Brain microvascular endothelial cell (primary cell): Measurements from ENCODE around the gene MERTK.

Experiments
- DNase-seq: peaks from one replicate; pipeline ENCODE4 v3.0.0-alpha.2; 2020
- H3K27ac ChIP-seq: fragments of 250-450 bp; sonication (Bioruptor Pico); 2 replicates; pipeline ENCODE4 v1.5.1; 2020; ENCODE audit warnings: mild to moderate bottlenecking, moderate library complexity
- H3K27me3 ChIP-seq: fragments of 250-450 bp; sonication (Bioruptor Pico); replicated peaks from 2 replicates; pipeline ENCODE4 v1.5.1; 2020; ENCODE audit warnings: mild to moderate bottlenecking
- H3K36me3 ChIP-seq: fragments of 250-450 bp; sonication (Bioruptor Pico); replicated peaks from 2 replicates; pipeline ENCODE4 v1.5.1; 2020; ENCODE audit warnings: mild to moderate bottlenecking
- H3K4me3 ChIP-seq: 2 replicates; pipeline ENCODE4 v1.5.1; 2011; ENCODE audit warnings: low read depth, mild to moderate bottlenecking, control low read depth, low read length, moderate library complexity
- CTCF ChIP-seq: IDR thresholded peaks from 2 replicates; pipeline ENCODE4 v1.5.1; 2011; ENCODE audit warnings: low read depth, mild to moderate bottlenecking, moderate library complexity, low read length, control low read depth, inconsistent platforms; ENCODE audit errors: missing control alignments
- in situ Hi-C: cut with HindIII; loops from 2 replicates; pipeline ENCODE4 v1.10.0; 2017; ENCODE audit warnings: low sequenced_read_pairs, low pct_ligation_motif_present

The MERTK gene

GRCh38 chr2:112012556-112012955 is 114.1 kb downstream of the MERTK start:
- DNase-seq: no peak
- in situ Hi-C loops: no loop called here
- TF ChIP-seq CTCF: no peak
- Histone ChIP-seq H3K36me3 (no peaks in the 10 kb centered on the region), H3K4me3 (no peak overlapping the region), H3K27me3 (no peaks in the 10 kb centered on the region), H3K27ac (no peak overlapping the region)

DNA sequence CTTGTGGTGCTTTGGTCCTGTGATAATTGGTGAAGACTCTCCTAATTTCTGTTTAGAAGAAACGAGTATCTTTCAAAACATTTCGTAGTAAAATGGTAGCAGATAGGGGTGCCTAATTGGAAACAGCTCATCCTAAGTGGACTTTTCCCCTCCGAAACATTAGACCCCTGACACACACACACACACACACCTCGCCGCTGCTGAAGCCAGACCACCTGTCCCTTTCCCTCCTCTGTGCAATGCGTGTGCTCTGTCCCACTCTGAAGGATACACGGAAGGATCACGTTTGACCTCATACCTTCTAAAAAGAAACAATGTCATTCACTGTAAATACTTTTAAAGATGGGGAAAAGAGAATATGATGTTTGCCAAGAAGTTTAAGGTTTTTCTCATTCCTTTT is 120.4 kb downstream of the MERTK start:
- Histone ChIP-seq H3K27ac (no peak overlapping the region), H3K4me3 (no peak overlapping the region), H3K27me3 (peaks cover 2% of the 10 kb centered on the region), H3K36me3 (no peaks in the 10 kb centered on the region)
- in situ Hi-C loops: no loop called here
- no peak for DNase-seq
- TF ChIP-seq CTCF: no peak

DNA sequence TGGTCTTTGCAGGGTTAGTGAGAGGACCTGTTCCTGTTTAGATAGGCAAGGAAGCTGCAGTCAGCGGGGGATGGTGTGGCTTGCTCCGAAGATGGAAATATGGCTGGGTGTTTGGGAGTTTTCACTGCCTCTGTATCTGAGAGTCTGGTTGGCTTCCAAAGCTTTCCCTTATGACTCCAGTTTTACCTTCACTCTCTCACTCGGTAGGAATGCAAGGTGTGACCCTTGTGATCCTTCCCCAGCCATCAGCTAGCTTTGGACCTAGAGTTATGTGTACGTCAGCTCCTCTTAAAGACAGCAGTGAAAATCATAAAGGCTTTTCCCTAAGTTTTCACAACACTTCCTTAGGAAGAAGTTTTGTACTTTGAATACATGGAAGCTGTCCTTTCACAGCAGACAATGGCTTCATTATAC is 121.2 kb downstream of the MERTK start:
- no peaks in the 10 kb centered on the region for H3K36me3 ChIP-seq
- in situ Hi-C loops: no loop called here
- no peak for TF ChIP-seq CTCF
- no peak for DNase-seq
- H3K27ac ChIP-seq: no peak overlapping the region
- H3K4me3 ChIP-seq: no peak overlapping the region
- H3K27me3 ChIP-seq: peaks cover 2% of the 10 kb centered on the region

- in situ Hi-C loops: no loop called here
- DNase-seq: no peak
- Histone ChIP-seq H3K4me3 (no peak overlapping the region), H3K27ac (no peak overlapping the region), H3K36me3 (no peaks in the 10 kb centered on the region), H3K27me3 (peaks cover 2% of the 10 kb centered on the region)
- peak; percentile 63 for TF ChIP-seq CTCF
Measured at GRCh38 chr2:112020561-112020960, 122.2 kb downstream of the MERTK start.

DNA sequence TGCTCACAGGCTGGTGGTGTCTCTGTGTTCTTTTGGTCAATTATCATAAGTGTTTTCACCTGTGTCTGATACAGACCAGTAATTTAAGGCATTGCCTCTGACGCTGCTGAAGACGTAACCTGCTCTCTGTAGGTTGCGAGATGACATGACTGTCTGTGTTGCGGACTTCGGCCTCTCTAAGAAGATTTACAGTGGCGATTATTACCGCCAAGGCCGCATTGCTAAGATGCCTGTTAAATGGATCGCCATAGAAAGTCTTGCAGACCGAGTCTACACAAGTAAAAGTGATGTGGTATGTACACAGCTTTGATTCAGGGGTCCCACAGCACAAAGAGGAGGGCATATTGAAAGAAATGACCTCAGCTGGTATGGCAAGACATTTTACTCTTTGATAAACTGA is 122.9 kb downstream of the MERTK start:
- DNase-seq: no peak
- no peaks in the 10 kb centered on the region for H3K36me3 ChIP-seq
- no peak for TF ChIP-seq CTCF
- in situ Hi-C loops: no loop called here
- H3K27me3 ChIP-seq: peaks cover 2% of the 10 kb centered on the region
- H3K27ac ChIP-seq: no peak overlapping the region
- H3K4me3 ChIP-seq: no peak overlapping the region

GRCh38 chr2:112021781-112022231 is 123.4 kb downstream of the MERTK start:
- no peak for TF ChIP-seq CTCF
- DNase-seq: no peak
- Histone ChIP-seq H3K27me3 (peaks cover 2% of the 10 kb centered on the region), H3K27ac (no peak overlapping the region), H3K36me3 (no peaks in the 10 kb centered on the region), H3K4me3 (no peak overlapping the region)
- in situ Hi-C loops: no loop called here
